Mucosa of descending colon (tissue), 3 donors: ENCODE data around the gene SYNDIG1. TPM values are rescaled to one million over a fixed set of nuclear protein-coding genes. Genes with fewer than 3 reads are reported as not detected.

Source experiments
- ATAC-seq: fragments of 200-7000 bp; cut with Tn5 transposase; one replicate; pipeline ENCODE4 v1.9.1; 2020; ENCODE audit warnings: mild to moderate bottlenecking, moderate library complexity
- DNase-seq, 3 donors: peaks; one replicate each; pipeline ENCODE4 v3.0.0-alpha.2; 2020
- H3K36me3 ChIP-seq: fragments of 200-600 bp; one replicate; pipeline ENCODE4 v1.8.0; 2021; ENCODE audit warnings: low read depth, mild to moderate bottlenecking
- H3K4me1 ChIP-seq: fragments of 200-600 bp; one replicate; pipeline ENCODE4 v1.8.0; 2021; ENCODE audit warnings: low read depth, mild to moderate bottlenecking
- H3K4me3 ChIP-seq: fragments of 200-600 bp; one replicate; pipeline ENCODE4 v1.8.0; 2021; ENCODE audit warnings: mild to moderate bottlenecking
- H3K9me3 ChIP-seq: fragments of 200-600 bp; one replicate; pipeline ENCODE4 v1.8.0; 2021; ENCODE audit warnings: mild to moderate bottlenecking
- intact Hi-C, 2 donors: fragments of 100-400 bp; cut with DNase I in 1 of 2; cut with micrococcal nuclease in 1 of 2; formaldehyde crosslinking; loops; one replicate each; pipeline versions ENCODE4 v1.11.0 to v1.11.1; 2022; cut with DNase I, micrococcal nuclease
- total RNA-seq, 3 donors: library from RNA; stranded (reverse); fragmentation: NEBNext Ultra II Directional in 2 of 3; extraction: Animal tissue kit (Norgen Biotek cat#: 25700) in 2 of 3; gene quantifications; one replicate each; pipeline versions ENCODE4 v1.2.1 to v1.2.4, GENCODE V29; 2021 to 2023
- TF ChIP-seq, protein P1 (sequence below): fragments of 200-600 bp; IDR thresholded peaks from one replicate; pipeline ENCODE4 v1.8.0; 2022; ENCODE audit warnings: antibody characterized with exemption, mild to moderate bottlenecking
- donor health status: DM: no; HTN: no; CAD: no; lungs with moderate emphysema.
- donor health status: DM: no; HTN: no; CAD: no.
- donor health status: DM: no; HTN: yes; CAD: no.

The SYNDIG1 gene
- total RNA-seq, 3 donors from 2014 or later: 0.12 to 0.46 (median 0.35) TPM

DNA sequence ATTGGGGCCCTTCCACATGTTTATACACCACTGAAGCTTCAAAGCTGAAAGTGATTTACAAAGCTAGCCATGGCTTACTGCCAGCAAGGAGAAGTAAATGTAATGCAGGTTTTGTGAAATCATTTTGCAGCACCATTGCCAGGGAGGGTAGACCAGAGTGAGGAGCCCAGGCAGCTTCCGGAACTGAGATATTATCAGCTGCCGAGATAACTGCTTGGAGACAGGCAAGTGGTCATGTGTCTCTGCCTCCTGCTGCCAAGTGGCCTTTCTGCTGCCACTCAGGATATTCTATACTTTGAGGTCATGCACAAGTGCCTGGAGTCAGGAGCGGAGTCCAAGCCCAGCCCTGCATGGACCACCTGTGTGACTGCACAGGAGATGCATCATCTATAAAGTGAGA is 160.2 kb downstream of the SYNDIG1 start:
- intact Hi-C loops: no loop called here

GRCh38 chr20:24630486-24631172 is 161.2 kb downstream of the SYNDIG1 start:
- ATAC-seq (no peak), DNase-seq (no peak)
- Histone ChIP-seq H3K4me1 (no peaks in the 10 kb centered on the region), H3K9me3 (no peaks in the 10 kb centered on the region), H3K4me3 (no peak overlapping the region), H3K36me3 (no peaks in the 10 kb centered on the region)
- intact Hi-C loops: no loop called here
- TF ChIP-seq, protein P1, sequence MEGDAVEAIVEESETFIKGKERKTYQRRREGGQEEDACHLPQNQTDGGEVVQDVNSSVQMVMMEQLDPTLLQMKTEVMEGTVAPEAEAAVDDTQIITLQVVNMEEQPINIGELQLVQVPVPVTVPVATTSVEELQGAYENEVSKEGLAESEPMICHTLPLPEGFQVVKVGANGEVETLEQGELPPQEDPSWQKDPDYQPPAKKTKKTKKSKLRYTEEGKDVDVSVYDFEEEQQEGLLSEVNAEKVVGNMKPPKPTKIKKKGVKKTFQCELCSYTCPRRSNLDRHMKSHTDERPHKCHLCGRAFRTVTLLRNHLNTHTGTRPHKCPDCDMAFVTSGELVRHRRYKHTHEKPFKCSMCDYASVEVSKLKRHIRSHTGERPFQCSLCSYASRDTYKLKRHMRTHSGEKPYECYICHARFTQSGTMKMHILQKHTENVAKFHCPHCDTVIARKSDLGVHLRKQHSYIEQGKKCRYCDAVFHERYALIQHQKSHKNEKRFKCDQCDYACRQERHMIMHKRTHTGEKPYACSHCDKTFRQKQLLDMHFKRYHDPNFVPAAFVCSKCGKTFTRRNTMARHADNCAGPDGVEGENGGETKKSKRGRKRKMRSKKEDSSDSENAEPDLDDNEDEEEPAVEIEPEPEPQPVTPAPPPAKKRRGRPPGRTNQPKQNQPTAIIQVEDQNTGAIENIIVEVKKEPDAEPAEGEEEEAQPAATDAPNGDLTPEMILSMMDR: no peak

More for the DNA sequence above, 160.2 kb downstream of the SYNDIG1 start:
- TF ChIP-seq, protein P1: no peak
- DNase-seq: no peak
- no peak for ATAC-seq
- Histone ChIP-seq H3K4me1 (no peaks in the 10 kb centered on the region), H3K36me3 (no peaks in the 10 kb centered on the region), H3K9me3 (no peaks in the 10 kb centered on the region), H3K4me3 (no peak overlapping the region)

DNA sequence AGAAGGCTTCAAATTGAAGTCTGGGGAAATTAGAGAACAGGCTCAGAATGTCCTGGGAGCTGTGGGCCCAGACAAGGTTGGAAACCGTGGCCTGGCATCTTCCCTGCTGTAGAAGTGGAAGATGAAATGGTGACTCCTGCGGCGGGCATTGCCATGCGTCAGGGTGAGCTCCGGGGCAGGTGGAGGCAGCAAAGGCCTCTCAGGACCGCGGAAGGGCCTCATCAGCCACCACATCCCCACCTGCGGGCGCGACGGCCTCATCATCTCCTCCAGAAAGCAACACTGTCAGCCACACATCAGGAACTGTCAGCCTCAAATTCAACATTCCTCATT is 161.7 kb downstream of the SYNDIG1 start:
- intact Hi-C loops: no loop called here
- no peak overlapping the region for H3K4me3 ChIP-seq
- no peaks in the 10 kb centered on the region for H3K9me3 ChIP-seq
- no peaks in the 10 kb centered on the region for H3K36me3 ChIP-seq
- no peaks in the 10 kb centered on the region for H3K4me1 ChIP-seq
- ATAC-seq: no peak
- TF ChIP-seq, protein P1: no peak
- DNase-seq: no peak

GRCh38 chr20:24632581-24632980 is 163.2 kb downstream of the SYNDIG1 start:
- ATAC-seq (no peak), DNase-seq (no peak)
- intact Hi-C loops: no loop called here
- H3K9me3 ChIP-seq: no peaks in the 10 kb centered on the region
- H3K36me3 ChIP-seq: no peaks in the 10 kb centered on the region
- TF ChIP-seq, protein P1: no peak
- H3K4me1 ChIP-seq: no peaks in the 10 kb centered on the region
- H3K4me3 ChIP-seq: no peak overlapping the region

- H3K4me3 ChIP-seq: no peak overlapping the region
- intact Hi-C loops: no loop called here
- no peaks in the 10 kb centered on the region for H3K9me3 ChIP-seq
- H3K4me1 ChIP-seq: no peaks in the 10 kb centered on the region
- TF ChIP-seq, protein P1: no peak
- no peaks in the 10 kb centered on the region for H3K36me3 ChIP-seq
- DNase-seq: no peak
- ATAC-seq: no peak
Measured at GRCh38 chr20:24633026-24633425, 163.6 kb downstream of the SYNDIG1 start.

GRCh38 chr20:24633521-24633920 is 164.1 kb downstream of the SYNDIG1 start:
- Histone ChIP-seq H3K9me3 (no peaks in the 10 kb centered on the region), H3K4me3 (no peak overlapping the region), H3K4me1 (no peaks in the 10 kb centered on the region), H3K36me3 (no peaks in the 10 kb centered on the region)
- DNase-seq: no peak
- intact Hi-C loops: no loop called here
- TF ChIP-seq, protein P1: no peak
- no peak for ATAC-seq
